ENCODE results near the gene HNRNPM. TPM values are rescaled to one million over a fixed set of nuclear protein-coding genes. Genes with fewer than 3 reads are reported as not detected.

Gene HNRNPM
- total RNA-seq, 1 donor from 2014 or later: 145 TPM

- DNase-seq (ENCODE audit: low spot score): no peak
These were observed 14.3 kb downstream of the HNRNPM start for GRCh38 chr19:8459095-8459494.

GRCh38 chr19:8459520-8460270, 14.9 kb downstream of the HNRNPM start:
- DNase-seq (ENCODE audit: low spot score): no peak

DNA sequence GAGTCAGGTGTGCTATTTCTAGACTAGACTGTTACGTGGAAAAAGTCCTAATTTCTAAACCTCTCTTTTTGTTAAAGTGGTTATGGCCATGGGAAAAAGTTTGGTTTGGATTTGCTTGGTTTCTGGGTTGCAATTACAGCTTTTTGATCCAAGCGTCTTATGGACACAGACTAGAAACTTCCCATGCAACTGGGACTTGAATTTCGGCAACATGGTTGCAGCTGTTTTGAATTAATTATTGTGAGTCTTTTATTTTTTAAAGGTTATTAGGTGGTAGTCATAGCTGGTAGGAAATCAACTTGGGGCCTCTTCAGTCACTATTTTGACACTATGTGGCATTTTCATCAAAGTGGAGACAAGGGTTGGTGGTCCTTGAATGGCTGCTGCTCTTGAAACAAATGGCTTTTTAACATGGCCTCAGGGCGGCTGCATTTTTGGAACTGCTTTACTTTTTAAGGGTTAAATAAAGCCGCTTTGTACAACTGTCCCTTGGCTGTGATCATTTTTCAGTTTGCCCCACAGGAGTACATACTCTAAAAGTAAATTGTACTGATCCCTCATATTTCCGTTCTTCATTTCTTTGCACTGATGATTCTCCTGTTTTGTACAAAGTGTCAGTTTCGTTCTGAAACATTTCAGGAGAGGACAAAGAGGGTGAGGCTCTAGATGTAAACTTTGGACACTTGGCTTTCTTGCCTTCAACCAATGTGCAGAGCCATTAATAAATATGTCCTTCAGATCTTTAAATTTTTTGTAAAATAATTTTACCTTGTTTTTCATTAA, 15.9 kb downstream of the HNRNPM start:
- peak; percentile 51 for DNase-seq (ENCODE audit: low spot score)

DNA sequence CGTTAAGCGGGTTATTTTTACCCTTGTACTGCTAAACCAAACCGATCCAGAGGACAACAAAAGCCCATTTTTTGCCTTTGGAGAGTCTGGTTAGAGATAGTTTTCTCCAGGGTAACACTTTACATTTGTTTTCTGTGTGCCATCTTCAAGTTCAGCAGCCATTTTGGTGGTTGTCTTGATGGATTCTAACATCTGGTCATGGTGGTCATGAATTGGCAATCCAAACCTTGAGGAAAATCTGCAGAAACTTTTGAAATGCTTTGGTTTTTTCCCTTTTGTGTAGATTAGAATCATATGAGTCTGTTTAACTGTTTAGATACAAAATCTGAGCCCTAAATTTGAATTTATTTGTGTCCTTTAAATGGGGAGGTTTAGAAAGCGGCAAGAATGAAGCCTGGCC, 16.6 kb downstream of the HNRNPM start:
- DNase-seq (ENCODE audit: low spot score): no peak

DNA sequence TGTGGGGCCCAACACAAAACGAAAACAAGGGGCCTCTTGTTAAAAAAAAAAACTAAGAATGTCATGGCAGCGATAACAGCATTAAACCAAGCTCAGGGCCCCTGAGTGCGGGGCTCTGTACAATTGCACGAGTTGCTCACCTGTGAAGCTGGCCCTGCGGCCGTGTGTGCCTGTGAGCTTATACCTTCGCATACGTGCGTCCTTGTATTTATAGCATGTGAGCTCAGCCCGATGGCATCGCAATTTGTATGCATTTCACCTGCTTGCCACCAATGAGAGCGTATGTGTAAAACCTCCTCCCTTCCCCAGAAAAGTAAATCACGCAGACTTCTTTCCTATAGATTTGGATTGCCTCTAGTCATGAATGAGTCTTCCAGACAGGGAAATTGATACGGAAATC, 17.1 kb downstream of the HNRNPM start:
- DNase-seq (ENCODE audit: low spot score): peak; percentile 45

- no peak for DNase-seq (ENCODE audit: low spot score)
These were observed 17.8 kb downstream of the HNRNPM start for GRCh38 chr19:8462571-8462970.

DNA sequence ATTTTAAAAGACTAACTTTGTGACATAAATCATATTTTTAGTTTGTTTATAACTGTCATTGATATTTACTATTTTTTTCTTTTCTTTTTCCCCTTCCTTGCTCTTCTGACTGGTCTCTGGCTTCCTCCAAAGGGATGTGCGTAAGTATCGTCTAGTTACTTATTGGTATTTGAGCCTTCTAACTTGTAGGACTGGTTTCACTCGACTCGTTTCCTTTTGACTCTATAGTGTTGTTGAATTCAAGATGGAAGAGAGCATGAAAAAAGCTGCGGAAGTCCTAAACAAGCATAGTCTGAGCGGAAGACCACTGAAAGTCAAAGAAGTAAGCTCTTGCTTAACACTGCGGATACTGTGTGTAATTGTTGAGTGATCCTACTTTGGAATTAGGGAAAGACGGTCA, 18.6 kb downstream of the HNRNPM start:
- no peak for DNase-seq (ENCODE audit: low spot score)

DNA sequence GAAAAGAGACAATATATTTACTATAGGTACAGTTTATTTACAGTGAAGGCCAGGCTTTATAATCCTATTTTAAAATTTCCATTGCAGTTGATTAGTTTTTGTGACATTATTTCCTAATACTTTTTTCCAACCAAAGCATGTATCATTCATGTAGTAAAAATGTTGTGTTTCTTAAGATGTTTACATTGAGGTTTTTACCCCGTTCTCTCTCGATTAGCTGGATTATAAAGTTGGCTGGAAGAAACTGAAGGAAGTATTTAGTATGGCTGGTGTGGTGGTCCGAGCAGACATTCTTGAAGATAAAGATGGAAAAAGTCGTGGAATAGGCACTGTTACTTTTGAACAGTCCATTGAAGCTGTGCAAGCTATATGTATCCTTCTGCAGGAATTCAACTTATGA, 21.2 kb downstream of the HNRNPM start:
- no peak for DNase-seq (ENCODE audit: low spot score)

- DNase-seq (ENCODE audit: low spot score): no peak
These were observed 23.3 kb downstream of the HNRNPM start for GRCh38 chr19:8468124-8468523.

- DNase-seq (ENCODE audit: low spot score): no peak
These were observed 24.1 kb downstream of the HNRNPM start for GRCh38 chr19:8468761-8469373.

DNA sequence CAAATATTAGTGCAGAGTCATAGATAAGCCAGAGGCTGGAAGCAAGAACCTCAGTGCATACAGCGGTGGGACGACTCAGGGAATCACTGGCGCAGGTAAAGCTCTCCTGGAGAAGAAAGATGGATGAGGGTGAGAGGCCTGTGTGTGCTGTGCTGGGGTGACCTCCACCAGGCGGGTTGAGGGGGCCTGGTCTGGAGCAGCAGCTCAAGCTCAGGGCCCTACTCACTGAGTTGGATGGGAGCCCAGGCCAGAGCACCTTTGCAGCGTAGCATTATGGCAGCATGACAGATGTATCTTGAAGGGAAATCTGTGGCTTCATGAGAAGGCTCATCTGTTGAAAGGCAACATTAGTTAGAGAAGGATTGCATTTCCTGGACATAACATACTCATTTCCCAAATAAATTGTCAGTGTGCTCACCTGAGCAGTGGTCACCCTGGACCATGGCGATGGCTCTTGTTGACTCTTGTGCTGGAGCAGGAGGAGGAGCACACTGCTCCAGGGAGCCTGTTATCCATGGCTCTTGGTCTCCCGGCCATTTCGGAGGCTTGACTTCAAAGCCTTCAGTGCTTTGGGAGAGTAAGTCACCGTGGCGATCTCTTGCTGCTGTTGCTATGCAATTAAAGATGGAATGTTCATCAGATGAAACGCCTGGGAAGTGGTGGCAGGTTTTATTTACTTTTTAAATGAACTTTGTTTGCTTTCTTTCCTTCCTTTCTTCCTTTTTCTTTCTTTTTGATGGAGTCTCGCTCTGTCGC, 25.0 kb downstream of the HNRNPM start:
- peak; percentile 35 for DNase-seq (ENCODE audit: low spot score)

DNA sequence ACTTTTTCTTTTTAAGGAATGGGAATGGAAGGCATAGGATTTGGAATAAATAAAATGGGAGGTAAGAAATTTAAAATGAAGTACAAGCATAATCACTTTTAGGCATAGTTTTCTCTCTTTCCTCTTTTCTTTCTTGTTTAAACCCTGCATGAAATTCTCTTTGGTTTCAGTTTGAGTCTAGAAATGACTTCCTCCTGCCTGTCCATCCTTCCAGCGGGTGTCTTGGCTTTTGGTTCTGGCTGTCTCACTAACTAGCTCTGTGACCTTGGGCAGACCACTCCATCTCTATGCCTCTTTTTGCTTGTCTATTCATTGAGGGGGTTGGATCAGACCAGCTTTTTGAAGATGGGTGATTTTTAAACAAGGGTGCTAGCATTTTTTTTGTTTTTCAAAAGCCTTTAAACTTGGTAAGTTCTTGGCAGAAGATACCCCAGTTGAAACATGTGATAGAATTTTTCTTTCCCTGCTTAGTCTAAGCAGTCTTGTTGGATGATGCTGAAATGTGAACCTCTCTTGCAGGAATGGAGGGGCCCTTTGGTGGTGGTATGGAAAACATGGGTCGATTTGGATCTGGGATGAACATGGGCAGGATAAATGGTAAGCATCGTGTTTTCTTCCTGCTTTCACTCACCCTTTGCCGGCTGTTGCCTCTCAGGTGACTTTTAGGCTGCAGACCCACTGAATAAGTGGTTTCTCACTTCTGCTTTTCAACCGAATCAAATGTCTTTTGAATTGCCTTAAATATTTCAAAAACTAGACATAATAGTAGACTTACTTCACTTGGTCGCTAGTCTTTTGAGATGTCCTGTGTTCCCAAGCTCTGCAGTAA, 29.1 kb downstream of the HNRNPM start:
- DNase-seq (ENCODE audit: low spot score): no peak

DNA sequence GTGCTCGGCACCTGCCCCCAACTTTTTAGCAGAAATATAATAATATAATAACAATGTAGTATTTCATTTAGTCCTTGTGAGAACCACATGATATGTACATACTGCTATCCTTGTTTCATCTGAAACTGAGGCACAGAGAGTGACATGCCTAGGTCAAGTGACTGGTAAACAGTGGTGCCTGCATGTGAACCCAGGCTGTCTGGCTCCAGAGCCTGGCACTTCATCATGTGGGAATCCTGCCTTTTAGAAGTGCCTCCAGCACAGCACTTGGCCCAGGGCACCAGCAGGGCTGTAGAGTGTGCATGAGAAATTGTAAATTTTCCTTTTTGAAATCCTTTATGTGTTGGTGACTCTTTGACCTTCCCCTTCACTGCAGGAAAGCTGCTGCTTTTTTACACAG, 30.2 kb downstream of the HNRNPM start:
- DNase-seq (ENCODE audit: low spot score): peak; percentile 41

DNA sequence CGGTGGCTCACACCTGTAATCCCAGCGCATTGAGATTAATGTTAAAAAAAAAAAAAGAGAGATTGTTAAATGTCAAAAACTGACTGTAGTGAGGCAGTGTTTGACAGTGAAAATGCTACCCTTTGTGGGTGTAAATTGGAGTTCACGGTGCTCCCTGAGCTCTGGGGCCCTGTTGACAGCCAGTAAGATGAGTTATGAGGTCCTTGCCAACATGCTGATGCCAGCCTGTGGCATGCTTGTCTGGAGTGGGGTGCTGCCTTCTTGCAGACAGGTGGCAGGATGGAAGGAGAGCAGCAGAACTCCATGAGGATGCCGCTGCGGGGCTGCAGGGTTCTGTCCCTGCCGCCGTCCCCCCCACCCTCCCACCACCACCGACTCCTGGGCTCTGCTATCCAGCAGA, 31.7 kb downstream of the HNRNPM start:
- DNase-seq (ENCODE audit: low spot score): no peak

- no peak for DNase-seq (ENCODE audit: low spot score)
These were observed 33.1 kb downstream of the HNRNPM start for GRCh38 chr19:8477889-8478288.

- peak; percentile 22 for DNase-seq (ENCODE audit: low spot score)
These were observed 33.8 kb downstream of the HNRNPM start for GRCh38 chr19:8478598-8478997.

GRCh38 chr19:8481201-8481600, 36.4 kb downstream of the HNRNPM start:
- no peak for DNase-seq (ENCODE audit: low spot score)

DNA sequence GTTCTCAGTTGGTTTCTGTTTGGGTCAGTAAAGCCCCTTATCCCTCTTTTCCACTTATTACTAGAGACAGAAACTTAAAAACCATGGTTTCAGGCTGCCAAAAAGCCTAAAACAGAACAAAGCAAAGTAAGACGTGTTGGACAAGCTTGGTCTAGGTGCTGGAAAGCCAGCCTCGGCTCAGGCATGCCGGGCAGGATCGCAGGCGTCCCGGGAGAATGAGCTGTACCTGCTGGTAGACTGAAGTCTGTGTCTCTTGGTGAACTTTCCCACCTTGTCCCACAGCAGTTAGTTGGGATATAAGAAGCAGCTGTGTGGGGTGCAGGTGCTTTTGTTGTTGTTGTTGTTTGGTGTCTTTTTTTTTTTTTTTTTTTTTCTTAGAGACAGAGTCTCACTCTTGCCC, 36.8 kb downstream of the HNRNPM start:
- DNase-seq (ENCODE audit: low spot score): no peak

GRCh38 chr19:8482696-8483095, 37.9 kb downstream of the HNRNPM start:
- no peak for DNase-seq (ENCODE audit: low spot score)

- no peak for DNase-seq (ENCODE audit: low spot score)
These were observed 38.4 kb downstream of the HNRNPM start for GRCh38 chr19:8483165-8483564.

Data from mesenteric fat pad (tissue), 1 donor.